Stimulated activated CD8-positive, alpha-beta memory T cell treated with anti-CD3 and anti-CD28 coated beads, Interleukin-15, amount 100 ng/mL, for 1 hour (primary cell): ENCODE data around the gene ISOC2.
A peak's percentile ranks its signal among the peaks of the same experiment; 100 is the strongest.

Source experiments
- DNase-seq: peaks from one replicate; pipeline ENCODE4 v3.0.0-alpha.2; 2020; ENCODE audit warnings: low read depth

The ISOC2 gene

GRCh38 chr19:55477905-55478304 lies 16.5 kb upstream of the ISOC2 start:
- no peak for DNase-seq

GRCh38 chr19:55476100-55476775 lies 14.8 kb upstream of the ISOC2 start, which contains the start of gene ZNF628:
Gene ZNF628, plus strand, starts transcription at chr19:55476617. Its CDS starts 3,294 bp downstream, at chr19:55479911.
- peak; percentile 94 for DNase-seq

- DNase-seq: no peak
Measured at GRCh38 chr19:55474269-55475265, 13.1 kb upstream of the ISOC2 start.

GRCh38 chr19:55473225-55474012 lies 12.0 kb upstream of the ISOC2 start:
- no peak for DNase-seq

- no peak for DNase-seq
Measured at GRCh38 chr19:55472463-55472862, 11.0 kb upstream of the ISOC2 start.

GRCh38 chr19:55471266-55471665 lies 9.8 kb upstream of the ISOC2 start:
- DNase-seq: no peak

GRCh38 chr19:55468054-55468393 lies 6.6 kb upstream of the ISOC2 start:
- no peak for DNase-seq

- DNase-seq: peak; percentile 47
Measured at GRCh38 chr19:55467236-55468053, 6.0 kb upstream of the ISOC2 start.

GRCh38 chr19:55466241-55466614 lies 4.8 kb upstream of the ISOC2 start:
- DNase-seq: no peak

GRCh38 chr19:55465460-55466240 lies 4.2 kb upstream of the ISOC2 start:
- DNase-seq: no peak

- DNase-seq: no peak
Measured at GRCh38 chr19:55464662-55465054, 3.2 kb upstream of the ISOC2 start, which contains the start of gene C19orf85. Gene C19orf85, minus strand, starts transcription at chr19:55464751. Its CDS starts 197 bp downstream, at chr19:55464554.

GRCh38 chr19:55464039-55464661 lies 2.7 kb upstream of the ISOC2 start:
- no peak for DNase-seq

GRCh38 chr19:55463583-55464031 lies 2.2 kb upstream of the ISOC2 start:
- no peak for DNase-seq

GRCh38 chr19:55462722-55463121 lies 1.3 kb upstream of the ISOC2 start:
- DNase-seq: no peak

GRCh38 chr19:55461974-55462626 lies 658 bp upstream of the ISOC2 start:
- DNase-seq: no peak

GRCh38 chr19:55460670-55461258 lies 678 bp downstream of the ISOC2 start:
- DNase-seq: no peak

- no peak for DNase-seq
Measured at GRCh38 chr19:55459950-55460657, 1.3 kb downstream of the ISOC2 start.

GRCh38 chr19:55459551-55459949 lies 1.9 kb downstream of the ISOC2 start:
- DNase-seq: no peak
